Stimulated activated CD8-positive, alpha-beta memory T cell treated with anti-CD3 and anti-CD28 coated beads, Interleukin-2, amount 100 ng/mL, for 48 hours (primary cell): Measurements from ENCODE around the gene HDGFL2.
"Not testable (repeated sequence)": the region's sequence is repeated elsewhere in the genome, so short reads cannot be mapped to it uniquely, and the experiment has no call there.

Experiments used
- DNase-seq, 2 donors: peaks; one replicate each; pipeline ENCODE4 v3.0.0-alpha.2; 2020; ENCODE audit warnings: low read depth in 2 of 2

HDGFL2 gene

DNA sequence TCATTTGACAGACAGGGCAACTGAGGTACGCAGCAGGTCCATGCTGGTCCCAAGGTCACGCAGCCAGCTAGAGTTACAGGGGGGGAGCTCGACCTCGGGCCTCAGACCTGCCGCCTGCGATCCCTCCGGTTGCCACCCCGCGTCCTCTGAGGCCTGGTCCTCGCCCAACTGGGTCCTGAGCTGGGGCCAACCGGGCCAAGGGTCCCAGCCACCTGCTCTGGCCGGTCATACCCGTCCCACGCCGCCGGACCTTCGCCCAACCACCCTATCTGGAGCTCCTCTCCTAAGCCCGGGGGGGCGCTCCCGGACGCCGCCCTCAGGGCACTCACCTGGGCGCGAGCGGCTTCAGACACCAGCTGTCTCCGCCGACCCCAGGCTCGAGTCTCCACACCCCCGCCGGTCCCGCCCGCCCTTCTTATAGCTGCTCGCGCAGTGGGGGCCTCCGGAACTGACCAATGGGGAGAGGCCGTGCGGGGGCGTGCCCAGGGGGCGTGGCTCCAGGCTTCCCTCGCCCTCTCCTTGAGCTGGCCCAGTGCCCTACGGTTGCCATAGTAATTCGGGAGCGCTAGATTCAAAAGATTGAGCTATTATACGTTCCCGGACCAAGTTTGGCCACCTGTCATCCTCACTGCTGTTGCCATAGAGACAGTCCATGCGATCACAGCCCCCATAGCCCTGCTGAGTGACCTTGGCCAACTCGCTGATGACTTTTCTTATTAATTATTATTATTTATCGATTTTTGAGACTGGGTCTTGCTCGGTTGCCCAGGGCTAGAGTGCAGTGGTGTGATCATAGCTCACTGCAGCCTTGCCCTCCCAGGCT lies 63.0 kb downstream of the HDGFL2 start, which contains the start of gene PLIN5:
PLIN5 (minus strand) TSS at position 389 of the 823 bp plus-strand sequence. CDS start 1,150 bp downstream, outside the sequence.
- DNase-seq = peak in 1 of 2 donors; percentile 35

DNA sequence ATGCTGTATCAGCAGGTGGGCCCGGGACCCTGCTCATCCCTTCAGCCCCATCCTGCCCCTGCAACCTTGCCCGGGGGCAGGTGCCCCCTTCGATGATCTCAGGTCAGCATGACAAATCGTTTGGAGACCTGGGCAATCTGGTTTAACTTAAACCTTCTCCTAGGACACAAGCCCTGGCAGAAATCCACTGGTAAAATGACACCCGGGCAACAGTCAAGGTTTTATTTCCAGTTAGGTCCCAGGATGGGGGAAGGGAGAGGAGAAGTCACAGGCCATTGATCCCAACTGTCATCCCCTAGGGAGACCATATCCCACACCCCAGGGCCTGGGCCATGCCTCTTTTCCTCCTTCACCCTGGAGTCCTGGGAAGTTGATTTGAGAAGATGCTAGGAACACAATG lies 64.7 kb downstream of the HDGFL2 start:
- DNase-seq = no peak

DNA sequence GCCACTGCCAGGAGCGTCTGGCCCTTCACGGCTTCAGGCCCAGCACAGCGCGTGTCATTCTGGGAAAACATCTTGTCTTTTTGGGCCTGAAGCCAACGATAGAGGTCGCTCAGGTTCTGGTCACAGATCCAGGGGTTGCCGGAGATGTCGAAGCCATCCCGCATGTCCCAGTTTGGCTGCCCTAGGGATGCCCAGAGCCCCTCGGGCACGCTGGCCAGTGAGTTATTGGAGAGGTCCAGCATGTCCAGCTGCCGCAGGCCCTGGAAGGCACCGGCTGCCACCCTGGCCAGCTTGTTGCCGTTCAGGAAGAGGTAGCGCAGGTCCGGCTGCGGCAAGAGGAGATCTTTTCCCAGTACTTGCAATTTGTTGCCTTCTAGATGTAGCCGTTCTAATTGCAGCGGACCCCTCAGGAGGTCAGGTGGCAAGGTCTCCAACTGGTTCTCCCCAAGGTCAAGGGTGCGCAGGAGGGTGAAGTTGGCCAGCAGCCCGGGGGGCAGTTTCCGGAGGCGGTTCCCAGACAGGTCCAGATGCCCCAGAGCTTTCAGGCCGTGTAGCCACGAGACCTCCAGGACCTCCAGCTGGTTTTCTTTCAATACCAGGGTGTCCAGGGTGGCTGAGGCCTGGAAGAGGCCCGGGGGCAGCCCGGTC lies 66.0 kb downstream of the HDGFL2 start:
- no peak for DNase-seq

DNA sequence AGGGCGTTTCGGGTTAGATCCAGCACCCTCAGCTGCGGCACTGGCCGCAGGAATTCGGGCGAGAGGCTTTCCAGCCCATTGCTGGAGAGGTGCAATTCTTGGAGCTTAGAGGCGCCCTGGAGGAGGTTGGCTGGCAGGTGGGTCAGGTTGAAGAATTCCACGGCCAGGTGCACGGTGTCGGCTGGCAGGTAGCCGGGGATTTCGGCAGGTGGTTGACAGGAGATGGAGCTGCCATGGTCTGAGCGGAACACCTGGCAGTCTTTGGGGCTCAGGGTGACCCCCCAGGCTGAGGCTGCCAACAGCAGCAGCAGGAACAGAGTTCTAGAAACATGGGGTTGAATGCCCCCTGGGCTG lies 66.5 kb downstream of the HDGFL2 start:
- no peak for DNase-seq

DNA sequence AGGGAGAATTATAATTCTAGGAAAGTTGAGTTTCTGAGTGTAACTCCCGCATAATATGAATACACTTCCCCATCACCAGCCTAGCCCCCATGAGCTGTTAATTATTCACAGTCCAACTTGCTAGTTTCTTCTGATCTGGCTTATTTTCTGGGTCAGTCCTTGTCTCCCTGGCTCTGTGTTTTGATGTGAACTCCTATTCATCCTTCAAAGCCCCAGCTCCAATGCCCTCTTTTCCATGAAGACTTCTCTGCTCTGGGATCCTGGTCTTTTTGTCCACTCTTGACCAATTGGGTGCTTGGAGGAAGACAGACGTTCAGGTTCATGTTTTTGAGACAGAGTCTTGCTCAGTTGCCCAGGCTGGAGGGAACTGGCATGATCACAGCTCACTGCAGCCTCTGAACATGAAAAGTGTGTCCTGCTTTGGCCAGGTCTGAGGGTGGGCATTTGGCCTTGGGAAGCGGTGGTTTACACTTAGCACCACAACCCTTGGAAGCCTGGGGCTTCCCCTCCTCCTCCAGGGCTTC lies 67.1 kb downstream of the HDGFL2 start:
- no peak for DNase-seq

DNA sequence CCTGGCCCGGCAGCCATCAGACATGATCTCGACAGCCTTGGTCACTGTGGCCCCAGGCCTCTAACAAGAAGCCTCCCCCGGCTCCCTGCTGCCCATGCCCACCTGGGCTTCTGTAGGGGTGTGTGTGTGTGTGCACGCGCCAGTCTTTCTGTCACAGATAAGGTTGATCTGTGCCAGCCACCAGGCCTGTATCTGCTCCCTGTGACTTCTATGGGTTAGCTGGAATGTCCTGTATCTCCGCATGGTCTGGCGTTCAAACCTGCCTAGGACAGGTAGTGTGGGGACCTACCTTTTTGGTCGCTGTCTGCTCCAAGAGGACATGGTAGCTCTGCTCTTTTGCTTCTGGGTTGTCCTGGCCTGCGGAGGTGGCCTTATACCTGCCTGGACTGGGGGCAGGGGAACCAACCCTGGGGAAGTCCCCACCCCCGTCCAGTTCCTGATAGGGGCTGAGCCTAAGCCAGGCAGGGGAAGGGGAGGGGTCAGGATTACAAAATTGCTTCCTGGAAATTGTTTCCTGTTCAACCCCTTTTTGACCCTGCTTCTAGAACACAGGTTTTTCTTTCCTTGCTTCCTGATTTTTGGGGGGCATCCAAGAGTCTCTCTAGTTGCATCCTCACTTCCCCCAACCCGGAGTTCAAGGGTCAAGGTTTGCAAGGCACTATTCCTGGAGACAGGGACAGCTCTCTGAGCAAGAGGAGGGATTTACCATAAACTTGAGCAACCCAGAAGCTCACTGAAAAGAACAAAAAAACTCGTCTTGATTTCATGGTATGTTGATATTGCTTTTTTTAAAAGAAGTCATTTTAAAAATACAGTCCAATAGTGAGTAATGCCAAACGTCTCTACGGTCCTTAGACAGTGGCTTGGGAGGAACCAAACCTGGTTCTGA lies 67.8 kb downstream of the HDGFL2 start, which contains the start of gene LRG1:
LRG1 (minus strand) TSS at position 344 of the 889 bp plus-strand sequence; CDS start at position 321, 23 bp downstream.
- no peak for DNase-seq

DNA sequence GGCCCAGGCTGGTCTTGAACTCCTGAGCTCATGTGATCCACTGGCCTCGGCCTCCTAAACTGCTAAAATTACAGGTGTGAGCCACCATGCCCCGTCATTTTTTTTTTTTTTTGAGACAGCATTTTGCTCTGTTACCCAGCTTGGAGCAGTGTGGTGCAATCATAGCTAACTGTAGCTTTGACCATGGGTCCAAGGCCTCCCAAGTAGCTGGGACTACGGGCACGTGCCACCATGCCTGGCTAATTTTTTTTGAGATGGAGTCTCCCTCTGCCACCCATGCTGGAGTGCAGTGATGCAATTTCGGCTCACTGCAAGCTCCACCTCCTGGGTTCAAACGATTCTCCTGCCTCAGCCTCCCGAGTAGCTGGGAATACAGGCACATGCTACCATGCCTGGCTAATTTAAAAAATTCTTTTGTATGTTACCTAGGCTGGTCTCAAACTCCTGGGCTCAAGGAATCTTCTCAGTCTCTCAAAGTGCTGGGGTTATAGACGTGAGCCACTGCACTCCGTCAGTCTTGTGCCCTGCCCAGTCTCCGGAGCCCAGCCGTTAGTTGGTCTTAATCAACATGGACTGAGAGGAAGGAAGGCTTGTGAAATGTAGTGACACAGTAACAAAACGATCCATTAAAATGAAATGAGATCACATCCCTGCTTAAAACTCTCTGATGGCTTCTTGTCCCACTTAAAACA lies 69.2 kb downstream of the HDGFL2 start:
- DNase-seq = no peak

DNA sequence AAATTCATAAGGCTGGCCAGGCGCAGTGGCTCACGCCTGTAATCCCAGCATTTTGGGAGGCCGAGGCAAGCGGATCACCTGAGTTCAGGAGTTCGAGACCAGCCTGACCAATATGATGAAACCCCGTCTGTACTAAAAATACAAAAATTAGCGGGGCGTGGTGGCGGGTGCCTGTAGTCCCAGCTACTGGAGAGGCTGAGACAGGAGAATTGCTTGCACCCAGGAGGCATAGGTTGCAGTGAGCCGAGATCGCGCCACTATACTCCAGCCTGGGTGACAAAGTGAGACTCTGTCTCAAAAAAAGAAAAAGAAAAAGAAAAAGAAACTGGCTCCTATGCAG lies 69.7 kb downstream of the HDGFL2 start:
- DNase-seq = not testable (repeated sequence)

DNA sequence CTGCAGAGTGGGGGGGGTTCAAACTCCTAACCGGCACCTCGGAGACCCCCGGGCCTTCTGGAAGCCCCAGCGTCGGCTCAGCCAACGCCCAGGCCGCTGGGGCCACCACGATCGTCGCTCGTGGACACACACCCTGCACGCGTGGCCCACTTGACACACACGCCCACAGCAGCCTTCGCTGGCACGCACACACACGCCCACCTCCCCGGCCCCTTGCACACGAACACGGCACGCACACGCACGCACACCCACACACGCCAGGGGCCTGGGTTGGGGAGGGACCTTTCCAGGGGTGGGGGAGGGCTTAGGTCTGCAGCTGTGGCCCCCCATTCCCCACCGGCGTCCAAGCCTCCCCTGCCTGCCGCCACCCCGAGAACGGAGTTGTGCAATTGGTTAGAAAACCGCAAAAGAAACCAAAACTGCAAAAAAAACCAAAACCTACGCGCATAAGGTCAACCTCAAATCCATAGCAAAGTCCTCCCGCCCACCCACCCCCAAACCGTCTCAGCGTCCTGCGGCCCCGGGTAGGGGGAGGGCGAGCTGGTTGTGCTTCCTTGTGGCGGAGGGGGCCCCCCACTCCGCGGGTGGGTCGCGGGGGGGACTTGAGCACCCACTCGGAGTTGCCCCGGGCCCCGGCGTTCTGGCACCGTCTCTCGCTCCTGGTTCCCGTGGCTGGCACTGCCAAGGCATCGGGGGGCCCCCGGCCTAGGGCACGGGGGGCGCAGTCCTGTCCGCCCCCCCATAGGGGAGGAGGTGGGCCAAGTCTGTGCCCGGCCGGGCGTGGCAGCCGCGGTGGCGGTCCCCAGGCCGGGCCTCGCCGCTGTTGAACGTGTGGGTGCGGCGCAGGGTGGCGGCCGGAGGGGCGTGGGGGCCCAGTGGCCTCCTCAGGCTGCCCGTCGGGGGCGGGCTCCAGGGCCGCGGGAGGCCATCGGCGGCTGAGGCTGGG lies 71.1 kb downstream of the HDGFL2 start:
- no peak for DNase-seq

DNA sequence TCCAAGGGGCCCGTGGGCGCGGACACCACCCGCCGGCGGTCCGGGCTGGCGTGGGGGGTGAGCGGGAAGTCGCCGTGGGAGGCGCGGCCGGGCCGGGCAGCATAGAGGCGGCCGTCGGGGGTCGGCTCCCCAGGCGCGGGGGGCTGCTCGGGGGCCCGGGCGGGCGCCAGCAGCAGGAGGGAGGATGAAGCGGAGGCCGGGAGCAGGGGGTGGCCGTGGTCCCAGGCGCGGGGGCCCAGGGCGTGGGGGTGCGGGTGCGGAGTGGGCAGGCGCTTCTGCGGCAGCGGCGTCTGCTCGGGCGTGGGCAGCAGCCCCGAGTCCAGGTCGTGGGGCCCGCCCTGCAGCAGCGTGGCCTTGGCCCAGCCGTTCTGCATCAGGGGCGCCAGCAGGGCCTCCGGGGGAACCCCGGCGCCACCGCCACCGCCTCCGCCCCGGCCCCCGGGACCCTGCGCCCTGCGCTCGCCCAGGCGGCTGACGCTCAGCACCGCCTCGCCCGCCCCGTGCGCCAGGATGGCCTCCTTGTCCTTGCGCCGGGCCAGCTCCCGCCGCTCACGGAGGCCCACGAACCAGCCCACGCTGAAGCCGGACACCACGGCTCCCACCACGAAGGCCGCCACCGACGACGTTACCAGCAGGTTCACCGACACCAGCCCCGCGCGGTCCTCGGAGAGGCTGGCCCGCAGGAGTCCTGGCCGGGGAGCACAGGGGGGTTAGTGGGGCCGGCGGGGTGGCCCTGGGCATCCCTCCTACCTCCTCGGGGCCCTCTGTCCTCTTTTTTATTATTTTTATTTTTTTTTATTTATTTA lies 71.9 kb downstream of the HDGFL2 start:
- no peak for DNase-seq

DNA sequence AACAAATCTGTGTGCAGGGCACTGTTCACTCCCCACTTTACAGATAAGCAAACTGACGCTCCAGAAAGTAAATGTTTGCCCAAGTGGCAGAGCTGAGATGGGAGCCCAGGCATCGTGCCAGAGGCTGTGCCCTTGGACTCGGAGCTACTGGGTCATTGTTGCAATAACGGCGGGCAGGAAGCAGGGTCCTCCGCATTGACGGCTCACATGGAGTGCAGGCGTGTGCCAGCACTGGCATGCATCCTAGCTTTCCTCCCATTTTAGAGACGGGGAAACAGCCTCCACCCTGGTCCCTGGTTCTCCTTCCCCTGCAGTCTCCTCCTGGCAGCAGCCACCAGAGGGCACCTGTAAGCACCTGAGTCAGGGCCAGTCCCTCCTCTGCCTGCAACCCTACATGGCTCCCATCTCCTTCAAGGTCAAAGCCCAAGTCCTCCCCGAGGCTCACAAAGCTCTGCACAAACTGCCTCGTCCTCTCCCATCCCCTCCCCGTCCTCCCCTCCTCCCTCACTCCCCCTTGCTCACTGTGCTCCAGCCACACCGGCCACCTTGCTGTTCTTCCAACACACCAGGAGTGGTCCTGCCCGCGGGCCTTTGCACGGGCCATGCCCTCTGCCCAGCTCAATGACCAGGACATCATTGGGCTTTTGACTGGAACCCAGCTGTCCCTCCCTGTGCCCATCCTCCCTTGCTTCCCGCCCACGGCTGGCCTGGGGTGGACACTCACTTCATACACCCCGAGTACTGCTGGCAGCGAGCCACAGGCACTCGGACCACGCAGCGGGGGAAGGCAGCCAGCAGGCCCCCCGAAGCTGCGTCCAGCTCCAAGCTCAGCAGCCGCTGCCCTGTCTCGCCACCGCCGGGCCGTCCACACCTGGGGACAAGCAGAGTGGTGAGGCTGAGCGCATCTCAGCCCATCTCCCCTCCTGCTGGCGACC lies 75.5 kb downstream of the HDGFL2 start:
- no peak for DNase-seq

DNA sequence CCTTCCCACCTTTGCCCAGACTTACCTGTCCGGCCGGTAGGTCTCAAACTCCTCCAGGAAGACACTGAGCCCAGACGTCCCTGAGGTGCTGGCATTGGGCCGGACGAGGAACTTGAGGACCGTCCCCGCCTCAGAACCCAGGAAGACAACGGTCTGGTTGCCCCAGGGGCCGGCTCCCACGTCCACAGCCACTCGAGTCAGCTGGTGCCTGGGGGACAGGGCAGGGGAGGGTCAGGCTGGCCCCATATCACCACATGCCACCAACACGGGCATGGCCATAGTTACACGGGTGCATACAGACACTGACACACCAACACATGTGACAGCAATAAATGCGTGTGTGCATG lies 76.1 kb downstream of the HDGFL2 start:
- no peak for DNase-seq

DNA sequence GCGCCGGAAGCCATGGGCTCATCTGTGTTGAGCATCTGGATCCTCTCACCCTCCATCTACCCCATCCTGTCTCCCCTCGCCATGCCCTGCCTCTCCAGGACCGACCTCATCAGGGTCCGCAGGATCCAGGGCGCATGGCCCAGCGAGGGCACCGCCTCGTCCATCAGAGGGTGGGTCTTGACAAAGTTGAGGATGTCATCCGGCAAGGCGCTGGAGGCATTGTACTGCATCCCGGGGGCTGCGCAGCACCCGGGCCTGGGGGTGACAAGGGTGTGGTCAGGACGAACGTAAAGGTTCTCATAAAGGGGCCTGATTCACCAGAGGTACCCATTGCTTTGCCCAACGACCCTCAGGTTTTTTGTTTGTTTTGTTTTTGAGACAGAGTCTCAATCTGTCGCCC lies 77.9 kb downstream of the HDGFL2 start:
- DNase-seq = no peak

DNA sequence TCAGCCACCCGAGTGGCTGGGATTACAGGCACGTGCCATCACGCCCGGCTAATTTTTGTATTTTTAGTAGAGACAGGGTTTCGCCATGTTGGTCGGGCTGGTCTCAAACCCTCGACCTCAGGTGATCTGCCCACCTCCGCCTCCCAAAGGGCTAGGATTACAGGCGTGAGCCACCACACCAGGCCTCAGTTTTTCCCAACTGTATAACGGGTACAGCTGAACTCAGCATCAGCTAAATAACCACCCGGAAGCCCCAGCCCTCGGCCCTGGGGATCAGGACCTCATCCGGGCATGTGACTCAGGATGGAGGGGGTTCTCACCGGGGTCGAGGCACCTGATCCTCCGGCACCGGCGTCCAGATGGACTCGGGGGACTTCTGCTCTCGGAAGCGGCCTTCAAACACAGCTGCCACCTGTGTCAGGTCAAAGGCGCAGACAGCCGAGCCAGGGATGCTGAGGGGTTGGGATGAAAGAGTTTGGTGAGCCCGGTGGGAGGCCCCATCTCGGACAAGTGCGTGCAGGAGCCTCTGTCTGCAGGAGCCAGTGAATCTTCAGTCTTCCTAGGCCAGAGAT lies 78.5 kb downstream of the HDGFL2 start:
- no peak for DNase-seq
